SK-N-SH (cell line): ENCODE measurements around the gene CHD2.

Experiments used
- CTCF ChIP-seq: fragments of 200-600 bp; sonication (generic); IDR thresholded peaks from 2 replicates; pipeline ENCODE4 v1.6.1; 2017; ENCODE audit warnings: antibody characterized with exemption, mild to moderate bottlenecking, moderate library complexity
- EZH2phosphoT487 ChIP-seq: fragments of 200-600 bp; sonication (generic); IDR thresholded peaks from 2 replicates; pipeline ENCODE4 v1.6.1; 2017; ENCODE audit warnings: low read depth, mixed run types, mild to moderate bottlenecking, antibody characterized with exemption, moderate library complexity, borderline replicate concordance
- JUND ChIP-seq: IDR thresholded peaks from 2 replicates; pipeline ENCODE4 v1.4.0; 2012
- POLR2AphosphoS5 ChIP-seq: IDR thresholded peaks from 2 replicates; pipeline ENCODE4 v1.6.1; 2012; ENCODE audit warnings: low read depth, low read length
- RCOR1 ChIP-seq: fragments of 150-350 bp; IDR thresholded peaks from 2 replicates; pipeline ENCODE4 v1.6.1; 2017; ENCODE audit warnings: antibody characterized with exemption, low read length

- TF ChIP-seq CTCF, result no peak
- TF ChIP-seq JUND, result no peak
- no peak for TF ChIP-seq POLR2AphosphoS5
- no peak for TF ChIP-seq EZH2phosphoT487
- no peak for TF ChIP-seq RCOR1
These were observed 137.1 kb downstream of the CHD2 start for GRCh38 chr15:93036951-93037819.
